Transverse colon (tissue), 3 donors: ENCODE data around the gene PCGF6.

ENCODE experiments used
- CTCF ChIP-seq, 5 experiments: fragments of 200-600 bp in 3 of 5; fragments of 450-650 bp in 2 of 5; sonication (generic) in 3 of 5; IDR thresholded peaks; 1 replicate in 2 of 5; 2 replicates in 3 of 5; pipeline ENCODE4 v1.5.1; 2016 to 2017; ENCODE audit warnings: antibody characterized with exemption in 5 of 5, inconsistent platforms in 3 of 5, mild to moderate bottlenecking in 2 of 5, moderate library complexity in 1 of 5
- EP300 ChIP-seq: sonication (generic); formaldehyde crosslinking; IDR thresholded peaks from one replicate; pipeline ENCODE4 v1.6.1; 2017; ENCODE audit warnings: antibody characterized with exemption, low read depth
- POLR2A ChIP-seq: fragments of 450-650 bp; IDR thresholded peaks from one replicate; pipeline ENCODE4 v1.6.1; 2016; ENCODE audit warnings: antibody characterized with exemption, mild to moderate bottlenecking, moderate library complexity

GRCh38 chr10:103287992-103288391 is 62.9 kb downstream of the PCGF6 start:
- no peak for TF ChIP-seq CTCF (IDR thresholded peaks at IDR 0.05)
- no peak for TF ChIP-seq POLR2A
- TF ChIP-seq EP300: no peak
